Measurements from ENCODE around the gene KCNMB1. TPM values are rescaled to one million over a fixed set of nuclear protein-coding genes. Genes with fewer than 3 reads are reported as not detected.
"Not testable (repeated sequence)": the region's sequence is repeated elsewhere in the genome, so short reads cannot be mapped to it uniquely, and the experiment has no call there.

The KCNMB1 gene
- total RNA-seq, 2 donors from 2014 or later: 0.09 TPM; not detected in 1

DNA sequence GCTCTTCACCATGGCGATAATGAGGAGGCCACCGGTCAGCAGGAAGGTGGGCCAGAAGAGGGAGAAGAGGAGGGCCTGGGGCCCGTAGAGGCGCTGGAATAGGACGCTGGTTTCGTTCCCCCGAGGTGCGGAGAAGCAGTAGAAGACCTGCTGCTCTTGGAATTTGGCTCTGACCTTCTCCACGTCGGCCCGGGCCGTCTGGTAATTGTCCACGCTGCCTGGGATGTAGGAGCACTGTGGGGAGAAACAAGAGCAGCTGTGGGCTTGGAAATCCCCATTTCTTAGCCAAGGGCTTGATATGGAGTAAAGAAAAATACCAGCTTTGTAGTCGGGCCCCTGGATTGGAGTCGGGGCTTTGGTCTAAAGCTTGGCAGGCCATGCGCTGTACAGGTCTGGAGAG lies 10.4 kb downstream of the KCNMB1 start:
- Histone ChIP-seq H3K9me3 (ENCODE audit: control insufficient read depth, low read length) (no peaks in the 10 kb centered on the region), H3K9ac (ENCODE audit: extremely low read depth, low read length, poor library complexity, severe bottlenecking) (no peak overlapping the region), H3K36me3 (ENCODE audit: control insufficient read depth, insufficient read depth, low read length) (no peaks in the 10 kb centered on the region), H3K27me3 (ENCODE audit: control insufficient read depth, insufficient read depth, low read length, poor library complexity, severe bottlenecking) (no peaks in the 10 kb centered on the region), H3K27ac (ENCODE audit: low read depth, low read length) (no peak overlapping the region), H3K4me3 (ENCODE audit: low read length) (no peak overlapping the region), H3K4me1 (ENCODE audit: control insufficient read depth, insufficient read depth, low read length) (no peaks in the 10 kb centered on the region)
- no peak for DNase-seq
- Mint-ChIP-seq H3K36me3 (ENCODE audit: low read depth) (no peaks in the 10 kb centered on the region), H3K27ac (no peak overlapping the region), H3K9me3 (peaks cover 6% of the 10 kb centered on the region), H3K4me3 (no peak overlapping the region), H3K4me1 (no peaks in the 10 kb centered on the region), H3K27me3 (ENCODE audit: insufficient read depth) (no peaks in the 10 kb centered on the region)
- 93% methylated on average over 6 to 16 of the region's 16 CpGs for WGBS, 2 experiments (ENCODE audit: insufficient coverage in 1 of 2, insufficient read length in 1 of 2)
- TF ChIP-seq, protein P1, sequence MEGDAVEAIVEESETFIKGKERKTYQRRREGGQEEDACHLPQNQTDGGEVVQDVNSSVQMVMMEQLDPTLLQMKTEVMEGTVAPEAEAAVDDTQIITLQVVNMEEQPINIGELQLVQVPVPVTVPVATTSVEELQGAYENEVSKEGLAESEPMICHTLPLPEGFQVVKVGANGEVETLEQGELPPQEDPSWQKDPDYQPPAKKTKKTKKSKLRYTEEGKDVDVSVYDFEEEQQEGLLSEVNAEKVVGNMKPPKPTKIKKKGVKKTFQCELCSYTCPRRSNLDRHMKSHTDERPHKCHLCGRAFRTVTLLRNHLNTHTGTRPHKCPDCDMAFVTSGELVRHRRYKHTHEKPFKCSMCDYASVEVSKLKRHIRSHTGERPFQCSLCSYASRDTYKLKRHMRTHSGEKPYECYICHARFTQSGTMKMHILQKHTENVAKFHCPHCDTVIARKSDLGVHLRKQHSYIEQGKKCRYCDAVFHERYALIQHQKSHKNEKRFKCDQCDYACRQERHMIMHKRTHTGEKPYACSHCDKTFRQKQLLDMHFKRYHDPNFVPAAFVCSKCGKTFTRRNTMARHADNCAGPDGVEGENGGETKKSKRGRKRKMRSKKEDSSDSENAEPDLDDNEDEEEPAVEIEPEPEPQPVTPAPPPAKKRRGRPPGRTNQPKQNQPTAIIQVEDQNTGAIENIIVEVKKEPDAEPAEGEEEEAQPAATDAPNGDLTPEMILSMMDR (conservative IDR thresholded peaks at IDR 0.05): no peak

DNA sequence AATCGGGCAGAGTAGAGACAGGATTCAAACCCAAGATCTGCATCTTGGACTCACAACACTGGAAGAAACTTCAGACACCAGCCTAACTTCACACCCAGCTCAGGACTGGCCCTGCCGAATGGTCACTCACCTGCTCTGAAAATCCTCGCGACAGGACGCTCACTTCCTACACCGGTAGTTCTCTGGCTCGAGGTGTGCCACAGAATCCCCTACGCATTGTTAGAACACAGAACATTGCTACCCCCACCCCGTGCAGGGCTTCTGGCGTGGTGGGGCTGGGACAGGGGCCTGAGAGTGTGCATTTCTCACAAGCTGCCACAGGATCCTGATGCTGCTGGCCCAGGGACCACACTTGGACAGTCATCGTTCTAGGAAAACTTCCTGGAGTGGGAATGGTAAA lies 12.1 kb downstream of the KCNMB1 start:
- H3K36me3 Mint-ChIP-seq (ENCODE audit: low read depth): no peaks in the 10 kb centered on the region
- no peak overlapping the region for H3K4me3 ChIP-seq (ENCODE audit: low read length)
- no peaks in the 10 kb centered on the region for H3K27me3 Mint-ChIP-seq (ENCODE audit: insufficient read depth)
- H3K9me3 Mint-ChIP-seq: peaks cover 6% of the 10 kb centered on the region
- no peaks in the 10 kb centered on the region for H3K4me1 Mint-ChIP-seq
- peaks cover 10% of the 10 kb centered on the region for H3K27me3 ChIP-seq (ENCODE audit: control insufficient read depth, insufficient read depth, low read length, poor library complexity, severe bottlenecking)
- no peak overlapping the region for H3K4me3 Mint-ChIP-seq
- no peaks in the 10 kb centered on the region for H3K4me1 ChIP-seq (ENCODE audit: control insufficient read depth, insufficient read depth, low read length)
- H3K27ac ChIP-seq (ENCODE audit: low read depth, low read length): no peak overlapping the region
- 90 to 95% methylated on average over 7 to 11 of the region's 11 CpGs for WGBS, 2 experiments (ENCODE audit: insufficient coverage in 1 of 2, insufficient read length in 1 of 2)
- no peak for DNase-seq
- no peaks in the 10 kb centered on the region for H3K36me3 ChIP-seq (ENCODE audit: control insufficient read depth, insufficient read depth, low read length)
- H3K9ac ChIP-seq (ENCODE audit: extremely low read depth, low read length, poor library complexity, severe bottlenecking): no peak overlapping the region
- TF ChIP-seq, protein P1 (conservative IDR thresholded peaks at IDR 0.05): no peak
- no peaks in the 10 kb centered on the region for H3K9me3 ChIP-seq (ENCODE audit: control insufficient read depth, low read length)
- H3K27ac Mint-ChIP-seq: no peak overlapping the region

DNA sequence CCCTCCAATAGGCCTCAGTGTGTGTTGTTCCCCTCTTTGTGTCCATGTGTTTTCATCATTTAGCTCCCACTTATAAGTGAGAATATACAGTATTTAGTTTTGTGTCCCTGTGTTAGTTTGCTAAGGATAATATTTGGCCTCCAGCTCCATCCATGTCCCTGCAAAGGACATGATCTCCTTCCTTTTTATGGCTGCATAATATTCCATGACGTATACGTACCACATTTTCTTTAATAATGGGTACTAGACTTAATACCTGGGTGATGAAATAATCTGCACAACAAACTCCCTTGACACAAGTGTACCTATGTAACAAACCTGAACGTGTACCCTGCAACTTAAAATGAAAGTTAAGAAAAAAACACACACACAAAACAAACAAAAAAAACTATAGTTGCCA lies 12.6 kb downstream of the KCNMB1 start:
- not testable (repeated sequence) for H3K36me3 ChIP-seq (ENCODE audit: control insufficient read depth, insufficient read depth, low read length); H3K27me3 Mint-ChIP-seq (ENCODE audit: insufficient read depth); H3K4me3 ChIP-seq (ENCODE audit: low read length); H3K4me1 Mint-ChIP-seq; H3K9me3 ChIP-seq (ENCODE audit: control insufficient read depth, low read length); H3K9ac ChIP-seq (ENCODE audit: extremely low read depth, low read length, poor library complexity, severe bottlenecking); H3K27ac Mint-ChIP-seq; DNase-seq; H3K4me1 ChIP-seq (ENCODE audit: control insufficient read depth, insufficient read depth, low read length); H3K9me3 Mint-ChIP-seq; H3K4me3 Mint-ChIP-seq; H3K36me3 Mint-ChIP-seq (ENCODE audit: low read depth); H3K27ac ChIP-seq (ENCODE audit: low read depth, low read length)
- 94 to 100% methylated on average over 2 to 3 of the region's 3 CpGs for WGBS, 2 experiments (ENCODE audit: insufficient coverage in 1 of 2, insufficient read length in 1 of 2)
- peaks cover 14% of the 10 kb centered on the region for H3K27me3 ChIP-seq (ENCODE audit: control insufficient read depth, insufficient read depth, low read length, poor library complexity, severe bottlenecking)

- H3K9me3 ChIP-seq (ENCODE audit: control insufficient read depth, low read length): no peaks in the 10 kb centered on the region
- no peak overlapping the region for H3K27ac Mint-ChIP-seq
- H3K4me1 ChIP-seq (ENCODE audit: control insufficient read depth, insufficient read depth, low read length): no peaks in the 10 kb centered on the region
- no peaks in the 10 kb centered on the region for H3K4me1 Mint-ChIP-seq
- no peaks in the 10 kb centered on the region for H3K36me3 Mint-ChIP-seq (ENCODE audit: low read depth)
- H3K27me3 ChIP-seq (ENCODE audit: control insufficient read depth, insufficient read depth, low read length, poor library complexity, severe bottlenecking): peaks cover 14% of the 10 kb centered on the region
- WGBS, 2 experiments (ENCODE audit: insufficient coverage in 1 of 2, insufficient read length in 1 of 2): 94 to 100% methylated on average over 1 of the region's 1 CpG
- TF ChIP-seq, protein P1 (conservative IDR thresholded peaks at IDR 0.05): no peak
- peaks cover 6% of the 10 kb centered on the region for H3K9me3 Mint-ChIP-seq
- peaks cover 8% of the 10 kb centered on the region for H3K27me3 Mint-ChIP-seq (ENCODE audit: insufficient read depth)
- no peak overlapping the region for H3K9ac ChIP-seq (ENCODE audit: extremely low read depth, low read length, poor library complexity, severe bottlenecking)
- DNase-seq: no peak
- H3K27ac ChIP-seq (ENCODE audit: low read depth, low read length): no peak overlapping the region
- H3K4me3 ChIP-seq (ENCODE audit: low read length): no peak overlapping the region
- no peak overlapping the region for H3K4me3 Mint-ChIP-seq
- no peaks in the 10 kb centered on the region for H3K36me3 ChIP-seq (ENCODE audit: control insufficient read depth, insufficient read depth, low read length)
These were observed 13.9 kb downstream of the KCNMB1 start for GRCh38 chr5:170375283-170375682.
